Central memory CD8-positive, alpha-beta T cell (primary cell): ENCODE data around the gene GIT1.
"Not testable (repeated sequence)": the region's sequence is repeated elsewhere in the genome, so short reads cannot be mapped to it uniquely, and the experiment has no call there.

Experiments used
- ATAC-seq: fragments of 150-1000 bp; cut with Tn5 transposase; replicated peaks from 2 replicates; pipeline ENCODE4 v1.10.0; 2022; ENCODE audit warnings: mild to moderate bottlenecking, moderate FRiP score, moderate number of reproducible peaks; ENCODE audit not compliant: poor library complexity, severe bottlenecking; ENCODE audit errors: extremely low read depth
- DNase-seq, 2 donors: peaks; one replicate each; pipeline ENCODE4 v3.0.0; 2021; ENCODE audit warnings: low spot score in 2 of 2
- H3K27ac Mint-ChIP-seq: one replicate; pipeline ENCODE4 v1.8.0; 2022; ENCODE audit warnings: low read depth, mild to moderate bottlenecking, moderate library complexity, mixed read lengths
- H3K27me3 Mint-ChIP-seq: one replicate; pipeline ENCODE4 v1.8.0; 2022; ENCODE audit warnings: mixed read lengths
- H3K36me3 Mint-ChIP-seq: one replicate; pipeline ENCODE4 v1.8.0; 2022; ENCODE audit warnings: mild to moderate bottlenecking, moderate library complexity, mixed read lengths; ENCODE audit not compliant: insufficient read depth
- H3K4me1 Mint-ChIP-seq: one replicate; pipeline ENCODE4 v1.8.0; 2022; ENCODE audit warnings: mixed read lengths
- H3K4me3 Mint-ChIP-seq: one replicate; pipeline ENCODE4 v1.8.0; 2022; ENCODE audit warnings: mild to moderate bottlenecking, moderate library complexity, mixed read lengths
- H3K9me3 Mint-ChIP-seq: one replicate; pipeline ENCODE4 v1.8.0; 2022; ENCODE audit warnings: mixed read lengths

GIT1 gene

DNA sequence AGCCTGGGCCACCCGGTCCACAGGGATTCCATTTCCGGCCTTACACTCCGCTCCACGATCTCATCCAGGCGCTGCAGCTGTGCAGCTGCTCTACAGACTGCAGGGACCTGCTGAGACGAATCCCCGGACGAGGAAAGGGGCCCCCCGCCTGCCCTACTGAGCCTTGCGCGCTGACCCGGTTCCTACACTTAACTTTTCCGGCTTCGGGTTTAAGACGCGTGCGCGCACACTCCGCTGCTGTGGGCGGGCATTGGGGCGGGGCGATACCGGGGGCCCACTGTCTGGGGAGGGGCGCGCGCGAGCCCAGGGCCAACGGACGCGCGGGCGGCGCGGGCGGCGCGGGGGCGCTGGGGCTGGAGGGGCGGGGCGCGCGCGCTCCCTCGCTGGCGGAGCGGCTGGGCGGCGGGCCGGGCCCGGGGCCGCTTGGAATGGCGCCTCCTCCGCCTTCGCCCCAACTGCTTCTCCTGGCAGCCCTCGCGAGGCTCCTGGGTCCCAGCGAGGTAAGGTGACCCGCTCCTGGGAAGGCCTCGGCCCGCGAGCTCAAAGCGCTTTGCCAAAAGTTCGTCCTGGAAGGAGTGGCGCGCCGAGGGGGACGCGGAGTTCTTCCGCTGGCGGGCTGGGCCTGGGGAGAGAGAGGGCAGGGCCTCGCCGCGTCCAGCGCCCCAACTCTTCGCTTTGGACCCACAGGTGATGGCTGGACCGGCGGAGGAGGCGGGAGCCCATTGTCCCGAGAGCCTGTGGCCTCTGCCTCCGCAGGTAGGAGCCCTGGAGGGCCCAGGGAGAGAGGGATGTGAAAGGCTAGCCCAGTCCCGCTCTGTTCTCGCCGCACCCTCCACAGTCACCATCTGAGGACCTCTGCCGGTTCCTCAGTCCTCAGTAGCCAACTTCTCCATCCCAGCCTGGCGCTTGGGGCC, 20.9 kb downstream of the GIT1 start, which contains the start of gene TP53I13:
Gene TP53I13 (plus strand): TSS at position 371 of the 914 bp plus-strand sequence. CDS start 58 bp downstream, at position 429.
- Mint-ChIP-seq H3K4me1 (peaks cover 37% of the 10 kb centered on the region), H3K4me3 (peak within 1 kb of the TSS; percentile 97), H3K27me3 (no peaks in the 10 kb centered on the region), H3K9me3 (no peaks in the 10 kb centered on the region), H3K27ac (peak within 1 kb of the TSS; percentile 93), H3K36me3 (peaks cover 15% of the 10 kb centered on the region)
- peak; percentile 54 to 72 for DNase-seq
- peak; percentile 45 for ATAC-seq

GRCh38 chr17:29567554-29568330, 21.7 kb downstream of the GIT1 start:
- DNase-seq (peak; percentile 60 to 61), ATAC-seq (peak; percentile 68)
- Mint-ChIP-seq H3K36me3 (peaks cover 14% of the 10 kb centered on the region), H3K27ac (peak overlapping the region; percentile 93), H3K9me3 (no peaks in the 10 kb centered on the region), H3K4me3 (peak overlapping the region; percentile 97), H3K27me3 (no peaks in the 10 kb centered on the region), H3K4me1 (peaks cover 39% of the 10 kb centered on the region)

- ATAC-seq (peak; percentile 4), DNase-seq (no peak)
- Mint-ChIP-seq H3K27ac (no peak overlapping the region), H3K4me3 (peak overlapping the region; percentile 97), H3K4me1 (peaks cover 44% of the 10 kb centered on the region), H3K27me3 (no peaks in the 10 kb centered on the region), H3K9me3 (no peaks in the 10 kb centered on the region), H3K36me3 (peaks cover 17% of the 10 kb centered on the region)
Measured at GRCh38 chr17:29567304-29567553, 22.2 kb downstream of the GIT1 start.

DNA sequence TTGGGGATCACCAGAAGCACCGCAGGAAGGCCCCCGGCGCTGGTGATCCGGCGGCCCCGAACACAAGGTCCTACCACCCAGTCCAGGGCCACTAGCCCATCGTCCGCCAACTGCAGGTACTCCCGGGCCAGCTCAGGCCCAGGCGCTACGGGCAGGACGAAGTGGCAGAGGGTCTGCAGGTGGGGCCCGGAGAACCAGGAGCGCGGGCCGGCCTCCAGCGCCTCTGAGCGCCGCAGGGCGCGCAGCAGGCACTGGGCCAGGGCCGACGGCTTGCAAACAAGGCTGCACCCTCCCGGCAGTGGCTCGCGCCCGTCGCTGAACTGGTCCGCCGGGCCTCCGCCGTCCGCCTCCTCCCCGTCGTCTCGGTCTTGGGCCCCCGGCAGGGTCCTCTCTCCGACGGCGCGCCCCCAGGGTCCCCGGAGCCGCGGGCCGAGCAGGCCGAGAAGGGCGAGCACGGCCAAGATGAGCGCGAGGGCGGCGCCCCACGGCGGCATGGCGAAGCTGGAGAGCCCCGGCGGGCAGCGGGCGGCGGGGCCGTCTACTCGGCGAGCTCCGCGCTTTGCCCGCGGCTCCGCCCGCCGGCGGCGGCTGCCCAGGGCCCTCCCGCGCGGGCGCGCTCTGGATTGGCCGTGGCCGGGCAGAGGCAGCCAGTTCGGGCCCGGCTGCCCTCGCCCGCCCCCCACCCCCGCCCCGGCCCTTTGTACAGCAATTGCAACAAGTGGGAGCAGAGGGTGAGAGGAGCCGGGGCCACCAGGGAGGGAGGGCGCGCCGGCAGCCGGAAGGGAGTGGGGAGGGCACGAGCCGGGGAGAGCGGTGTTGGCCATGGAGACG, 22.8 kb downstream of the GIT1 start, which contains the start of gene ABHD15:
Gene ABHD15 (minus strand): TSS at position 565 of the 831 bp plus-strand sequence. CDS start 71 bp downstream, at position 494.
- peak; percentile 42 for ATAC-seq
- peaks cover 22% of the 10 kb centered on the region for H3K36me3 Mint-ChIP-seq
- peaks cover 50% of the 10 kb centered on the region for H3K4me1 Mint-ChIP-seq
- H3K4me3 Mint-ChIP-seq: peak within 1 kb of the TSS; percentile 97
- H3K9me3 Mint-ChIP-seq: no peaks in the 10 kb centered on the region
- peak within 1 kb of the TSS; percentile 93 for H3K27ac Mint-ChIP-seq
- no peaks in the 10 kb centered on the region for H3K27me3 Mint-ChIP-seq
- peak; percentile 45 to 49 for DNase-seq

DNA sequence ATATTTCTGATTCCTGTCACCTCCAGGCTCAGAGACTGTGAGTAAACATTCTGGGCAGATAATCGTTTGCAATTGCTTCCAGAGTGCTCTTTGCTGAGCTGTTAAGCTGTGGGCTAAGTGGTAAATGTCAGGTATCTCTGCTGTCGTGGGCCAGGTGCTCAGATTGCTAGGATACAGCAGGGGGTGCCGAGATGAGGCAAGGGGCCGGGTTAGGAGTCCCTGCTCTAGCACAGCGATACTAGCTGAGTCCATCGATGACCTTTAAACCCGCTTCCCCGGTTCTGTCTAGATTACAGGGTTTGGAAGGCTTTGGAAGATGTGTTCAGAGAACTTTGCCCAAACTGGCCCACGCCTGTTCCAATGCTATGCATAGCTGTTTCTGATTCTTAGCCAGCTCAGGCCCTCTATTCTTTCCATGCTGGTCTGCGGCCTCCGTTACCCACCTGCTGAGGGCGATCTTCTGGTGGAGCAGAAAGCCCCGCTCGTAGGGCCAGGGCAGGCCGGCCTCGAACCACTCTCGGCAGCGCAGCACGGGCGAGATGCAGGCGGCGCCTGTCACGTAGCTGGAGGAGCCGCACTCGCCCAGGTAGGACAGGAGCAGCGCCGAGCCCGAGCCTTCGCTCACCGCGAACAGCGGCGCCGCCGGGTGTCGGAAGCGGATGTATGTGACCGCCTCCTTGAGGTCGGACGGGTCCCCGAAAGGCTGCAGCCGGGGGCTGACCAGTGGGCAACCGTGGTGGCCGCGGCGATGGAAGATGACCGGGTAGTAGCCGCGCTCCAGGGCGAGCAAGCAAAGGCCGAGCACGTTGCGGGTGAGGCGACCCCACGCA, 23.6 kb downstream of the GIT1 start:
- Mint-ChIP-seq H3K36me3 (peaks cover 22% of the 10 kb centered on the region), H3K4me1 (peaks cover 47% of the 10 kb centered on the region), H3K4me3 (peak overlapping the region; percentile 97), H3K27ac (peak overlapping the region; percentile 92), H3K9me3 (no peaks in the 10 kb centered on the region), H3K27me3 (no peaks in the 10 kb centered on the region)
- ATAC-seq: peak; percentile 35
- DNase-seq: peak; percentile 40 to 49

GRCh38 chr17:29563816-29564215, 25.6 kb downstream of the GIT1 start:
- DNase-seq: no peak
- Mint-ChIP-seq H3K27ac (no peak overlapping the region), H3K36me3 (peaks cover 22% of the 10 kb centered on the region)

GRCh38 chr17:29562615-29563014, 26.8 kb downstream of the GIT1 start:
- Mint-ChIP-seq H3K27ac (peak overlapping the region; percentile 75), H3K36me3 (peaks cover 16% of the 10 kb centered on the region), H3K4me1 (peaks cover 46% of the 10 kb centered on the region), H3K4me3 (peak overlapping the region; percentile 38), H3K27me3 (no peaks in the 10 kb centered on the region), H3K9me3 (no peaks in the 10 kb centered on the region)
- ATAC-seq (no peak), DNase-seq (no peak)

More at GRCh38 chr17:29563816-29564215, 25.6 kb downstream of the GIT1 start:
- no peaks in the 10 kb centered on the region for H3K9me3 Mint-ChIP-seq
- H3K4me3 Mint-ChIP-seq: peak overlapping the region; percentile 27
- peaks cover 42% of the 10 kb centered on the region for H3K4me1 Mint-ChIP-seq
- ATAC-seq: no peak
- no peaks in the 10 kb centered on the region for H3K27me3 Mint-ChIP-seq

DNA sequence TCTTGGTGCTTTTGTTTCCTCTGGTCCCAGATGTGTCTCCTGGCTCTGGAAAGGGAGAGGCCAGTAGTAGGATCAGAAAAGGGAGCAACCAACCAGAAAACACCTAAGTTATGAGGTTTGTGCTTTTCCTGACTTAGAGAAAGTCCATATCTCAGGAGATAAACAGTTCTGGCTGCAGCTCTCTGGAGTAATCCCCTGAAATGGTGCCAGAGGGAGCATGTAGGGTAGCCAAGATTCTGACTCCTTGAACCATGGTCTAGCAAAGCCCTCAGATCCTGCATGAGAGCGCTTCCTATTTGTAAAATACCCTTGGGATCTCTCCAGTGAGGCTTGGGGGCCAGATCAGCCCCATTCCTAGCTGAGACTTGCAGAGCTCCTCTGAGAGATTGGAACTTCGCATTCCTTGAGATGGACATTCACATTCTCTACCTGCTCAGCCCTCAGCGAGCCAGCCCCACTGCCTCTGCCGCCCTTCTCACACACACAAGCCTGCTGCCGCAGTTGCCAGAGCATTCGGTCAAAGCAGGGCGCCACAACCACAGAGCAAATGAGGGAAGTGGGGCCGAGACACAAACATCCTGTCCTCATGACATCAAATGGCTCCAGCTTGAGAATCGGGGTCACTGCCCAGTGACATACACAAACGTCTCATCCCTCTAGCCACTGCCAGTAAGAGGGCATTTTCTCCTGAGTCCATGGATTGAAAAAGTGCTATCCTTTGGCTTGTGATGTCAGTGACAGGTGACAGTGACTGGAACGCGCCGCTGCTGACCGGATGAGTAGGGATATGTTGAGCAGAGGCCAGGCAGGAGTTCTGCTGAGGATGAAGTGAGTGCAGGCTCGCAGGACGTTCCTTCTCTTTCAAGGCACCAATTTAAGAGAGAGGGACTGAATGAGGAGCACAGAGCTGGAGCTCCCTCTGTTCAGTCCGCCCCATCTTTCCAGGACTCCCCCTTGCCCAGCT, 27.6 kb downstream of the GIT1 start:
- ATAC-seq (no peak), DNase-seq (no peak)
- Mint-ChIP-seq H3K27me3 (no peaks in the 10 kb centered on the region), H3K36me3 (peaks cover 17% of the 10 kb centered on the region), H3K4me1 (peaks cover 54% of the 10 kb centered on the region), H3K9me3 (no peaks in the 10 kb centered on the region), H3K4me3 (peak overlapping the region; percentile 38), H3K27ac (peak overlapping the region; percentile 75)

GRCh38 chr17:29560316-29560715, 29.1 kb downstream of the GIT1 start:
- no peak for ATAC-seq

GRCh38 chr17:29559640-29560039, 29.8 kb downstream of the GIT1 start:
- Mint-ChIP-seq H3K36me3 (peaks cover 15% of the 10 kb centered on the region), H3K4me1 (peaks cover 48% of the 10 kb centered on the region), H3K4me3 (no peak overlapping the region), H3K9me3 (no peaks in the 10 kb centered on the region), H3K27ac (no peak overlapping the region), H3K27me3 (no peaks in the 10 kb centered on the region)
- DNase-seq: no peak
- ATAC-seq: no peak

More at GRCh38 chr17:29560316-29560715, 29.1 kb downstream of the GIT1 start:
- H3K27me3 Mint-ChIP-seq: no peaks in the 10 kb centered on the region
- H3K36me3 Mint-ChIP-seq: peaks cover 15% of the 10 kb centered on the region
- peaks cover 48% of the 10 kb centered on the region for H3K4me1 Mint-ChIP-seq
- no peaks in the 10 kb centered on the region for H3K9me3 Mint-ChIP-seq
- H3K4me3 Mint-ChIP-seq: no peak overlapping the region
- DNase-seq: no peak
- H3K27ac Mint-ChIP-seq: peak overlapping the region; percentile 75

- Mint-ChIP-seq H3K4me1 (peaks cover 39% of the 10 kb centered on the region), H3K27ac (peak overlapping the region; percentile 83), H3K36me3 (peaks cover 15% of the 10 kb centered on the region)
- H3K27me3 Mint-ChIP-seq, H3K4me3 Mint-ChIP-seq, ATAC-seq, DNase-seq, H3K9me3 Mint-ChIP-seq: not testable (repeated sequence)
Measured at GRCh38 chr17:29558139-29558538, 31.3 kb downstream of the GIT1 start.
